ENCODE data around the gene NPRL2. TPM values are rescaled to one million over a fixed set of nuclear protein-coding genes. Genes with fewer than 3 reads are reported as not detected.

The NPRL2 gene
- total RNA-seq, 1 experiment from 2014 or later, result 20.6 TPM

GRCh38 chr3:50337175-50337861 lies 13.3 kb downstream of the NPRL2 start:
- ATAC-seq (peak; percentile 91), DNase-seq (ENCODE audit: low spot score) (peak; percentile 99)
- Mint-ChIP-seq H3K27ac (peak overlapping the region; percentile 98), H3K36me3 (peaks cover under 1% of the 10 kb centered on the region), H3K27me3 (ENCODE audit: low read depth) (peaks cover 43% of the 10 kb centered on the region), H3K4me3 (peak overlapping the region; percentile 95), H3K9me3 (no peaks in the 10 kb centered on the region), H3K4me1 (peaks cover 33% of the 10 kb centered on the region)
- ChIA-PET POLR2A (interaction anchor here (0.6 to 2.4 kb wide), 16 partner anchors 8 to 274 kb away, joined by 3 to 21 read pairs (median 3); partner anchors contain the start of genes CISH, CYB561D2, HEMK1 and HYAL2), CTCF (interaction anchor here (0.6 to 2.7 kb wide), 34 partner anchors 9 to 279 kb away, joined by 3 to 71 read pairs (median 6); partner anchors contain the start of genes C3orf18, CISH, CYB561D2 and GNAI2)
- no peak for TF ChIP-seq HMGA2 (CRISPR knock-in tag; IDR thresholded peaks at IDR 0.05)
- peak; percentile 95 for TF ChIP-seq MAX (CRISPR knock-in tag; IDR thresholded peaks at IDR 0.05)
- no peak for TF ChIP-seq ZNF512 (CRISPR knock-in tag; IDR thresholded peaks at IDR 0.05; ENCODE audit: borderline replicate concordance)
- TF ChIP-seq ZBTB43 (CRISPR knock-in tag; IDR thresholded peaks at IDR 0.05), result peak; percentile 86; the same call in 1 of the 2 replicates
- TF ChIP-seq PRRX2 (CRISPR knock-in tag; IDR thresholded peaks at IDR 0.05), result 0 out of 2 replicates have a peak, but pooled peaks have one; percentile 17
- 0 out of 2 replicates have a peak, but pooled peaks have one; percentile 4 for TF ChIP-seq PRDM15 (CRISPR knock-in tag; IDR thresholded peaks at IDR 0.05)
- TF ChIP-seq ZNF281 (CRISPR knock-in tag; IDR thresholded peaks at IDR 0.05), result peak; percentile 56; the same call in 1 of the 2 replicates
- TF ChIP-seq ATF1 (CRISPR knock-in tag; IDR thresholded peaks at IDR 0.05), result no peak
- peak; percentile 91 for TF ChIP-seq FOXP1 (CRISPR knock-in tag; IDR thresholded peaks at IDR 0.05; ENCODE audit: borderline replicate concordance)
- no peak for TF ChIP-seq AR (CRISPR knock-in tag; IDR thresholded peaks at IDR 0.05)
- 0 out of 2 replicates have a peak, but pooled peaks have one; percentile 15 for TF ChIP-seq USF1 (CRISPR knock-in tag; IDR thresholded peaks at IDR 0.05)
- TF ChIP-seq CBFB (CRISPR knock-in tag; IDR thresholded peaks at IDR 0.05; ENCODE audit: low read depth), result 0 out of 2 replicates have a peak, but pooled peaks have one; percentile 10
- TF ChIP-seq FOXP4 (CRISPR knock-in tag; IDR thresholded peaks at IDR 0.05), result peak; percentile 77
- peak; percentile 98 for TF ChIP-seq MYBL2 (CRISPR knock-in tag; IDR thresholded peaks at IDR 0.05)
- TF ChIP-seq ZNF121 (CRISPR knock-in tag; IDR thresholded peaks at IDR 0.05), result no peak
- peak; percentile 87; the same call in 1 of the 2 replicates for TF ChIP-seq TEAD1 (CRISPR knock-in tag; IDR thresholded peaks at IDR 0.05)

All from WTC11 (cell line).